Esophagus muscularis mucosa (tissue), 3 donors: ENCODE data around the gene UGT1A3.

Experiments used
- POLR2A ChIP-seq: fragments of 450-650 bp; IDR thresholded peaks from one replicate; pipeline ENCODE4 v1.6.1; 2017; ENCODE audit warnings: antibody characterized with exemption, moderate library complexity, mild to moderate bottlenecking, low read depth
- POLR2AphosphoS5 ChIP-seq, 2 donors: sonication (generic); formaldehyde crosslinking; IDR thresholded peaks; one replicate each; pipeline ENCODE4 v1.6.1; 2017; ENCODE audit warnings: antibody characterized with exemption in 2 of 2
- TF ChIP-seq, protein P1 (sequence below), 3 experiments: fragments of 200-600 bp in 2 of 3; fragments of 450-650 bp in 1 of 3; sonication (generic) in 2 of 3; IDR thresholded peaks; one replicate each; pipeline ENCODE4 v1.5.1; 2017 to 2019; ENCODE audit warnings: antibody characterized with exemption in 3 of 3, mild to moderate bottlenecking in 2 of 3, moderate library complexity in 1 of 3

DNA sequence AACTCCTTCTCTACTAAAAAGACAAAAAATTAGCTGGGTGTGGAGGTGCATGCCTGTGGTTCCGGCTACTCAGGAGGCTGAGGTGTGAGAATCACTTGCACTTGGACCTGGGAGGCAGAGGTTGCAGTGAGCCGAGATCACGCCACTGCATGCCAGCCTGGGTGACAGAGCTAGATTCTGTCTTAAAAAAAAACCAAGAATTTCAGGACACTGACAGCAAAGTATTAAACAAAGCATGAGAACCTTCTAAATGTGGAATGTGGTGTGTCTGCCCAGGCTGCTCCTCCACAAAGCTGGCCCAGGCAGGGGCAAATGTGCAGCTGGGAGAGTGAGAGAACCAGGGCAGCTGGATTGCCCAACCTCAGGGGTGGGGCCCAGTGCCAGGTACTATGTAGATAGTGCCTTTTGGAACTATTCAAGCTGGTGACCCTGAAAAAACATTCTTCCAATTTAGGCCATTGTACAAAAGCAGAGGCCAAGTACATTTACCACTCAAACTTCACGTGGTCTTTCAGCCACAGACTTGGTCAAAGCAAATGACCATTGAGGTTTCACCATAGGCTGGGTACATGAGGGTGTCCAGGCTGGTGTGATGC is 22.8 kb upstream of the UGT1A3 start:
- no peak for TF ChIP-seq POLR2AphosphoS5 (IDR thresholded peaks at IDR 0.05)
- TF ChIP-seq, protein P1, sequence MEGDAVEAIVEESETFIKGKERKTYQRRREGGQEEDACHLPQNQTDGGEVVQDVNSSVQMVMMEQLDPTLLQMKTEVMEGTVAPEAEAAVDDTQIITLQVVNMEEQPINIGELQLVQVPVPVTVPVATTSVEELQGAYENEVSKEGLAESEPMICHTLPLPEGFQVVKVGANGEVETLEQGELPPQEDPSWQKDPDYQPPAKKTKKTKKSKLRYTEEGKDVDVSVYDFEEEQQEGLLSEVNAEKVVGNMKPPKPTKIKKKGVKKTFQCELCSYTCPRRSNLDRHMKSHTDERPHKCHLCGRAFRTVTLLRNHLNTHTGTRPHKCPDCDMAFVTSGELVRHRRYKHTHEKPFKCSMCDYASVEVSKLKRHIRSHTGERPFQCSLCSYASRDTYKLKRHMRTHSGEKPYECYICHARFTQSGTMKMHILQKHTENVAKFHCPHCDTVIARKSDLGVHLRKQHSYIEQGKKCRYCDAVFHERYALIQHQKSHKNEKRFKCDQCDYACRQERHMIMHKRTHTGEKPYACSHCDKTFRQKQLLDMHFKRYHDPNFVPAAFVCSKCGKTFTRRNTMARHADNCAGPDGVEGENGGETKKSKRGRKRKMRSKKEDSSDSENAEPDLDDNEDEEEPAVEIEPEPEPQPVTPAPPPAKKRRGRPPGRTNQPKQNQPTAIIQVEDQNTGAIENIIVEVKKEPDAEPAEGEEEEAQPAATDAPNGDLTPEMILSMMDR (IDR thresholded peaks at IDR 0.05), result no peak
- TF ChIP-seq POLR2A, result no peak
